Bronchial epithelial cell (primary cell): Measurements from ENCODE around the gene CCDC60. TPM values are rescaled to one million over a fixed set of nuclear protein-coding genes. Genes with fewer than 3 reads are reported as not detected.

Experiments used
- DNase-seq: peaks from one replicate; pipeline ENCODE4 v3.0.0-alpha.2; 2010; ENCODE audit warnings: low read depth
- FAIRE-seq: peaks from 2 replicates; lab custom pipeline; 2011; peaks lifted over from hg19 to GRCh38; lab: Jason Lieb, UNC
- H3K27me3 ChIP-seq: 2 replicates; pipeline ENCODE4 v1.5.1; 2011; ENCODE audit warnings: low read length; ENCODE audit not compliant: control insufficient read depth, insufficient read depth
- H3K36me3 ChIP-seq: 2 replicates; pipeline ENCODE4 v1.5.1; 2011; ENCODE audit warnings: low read length; ENCODE audit not compliant: control insufficient read depth, insufficient read depth
- H3K4me3 ChIP-seq: 2 replicates; pipeline ENCODE4 v1.5.1; 2011; ENCODE audit warnings: mild to moderate bottlenecking, low read depth, low read length, control low read depth
- total RNA-seq: library from RNA; depleted of rRNA; stranded (reverse); fragments of >200 nt; gene quantifications from 2 replicates; pipeline ENCODE4 v1.2.1, GENCODE V29; 2014
- TF ChIP-seq, protein P1 (sequence below): IDR thresholded peaks from 2 replicates; pipeline ENCODE4 v1.5.1; 2011; ENCODE audit warnings: mild to moderate bottlenecking, moderate library complexity, low read length, control low read depth, inconsistent platforms; ENCODE audit not compliant: insufficient read depth, severe bottlenecking

CCDC60 gene, protein sequence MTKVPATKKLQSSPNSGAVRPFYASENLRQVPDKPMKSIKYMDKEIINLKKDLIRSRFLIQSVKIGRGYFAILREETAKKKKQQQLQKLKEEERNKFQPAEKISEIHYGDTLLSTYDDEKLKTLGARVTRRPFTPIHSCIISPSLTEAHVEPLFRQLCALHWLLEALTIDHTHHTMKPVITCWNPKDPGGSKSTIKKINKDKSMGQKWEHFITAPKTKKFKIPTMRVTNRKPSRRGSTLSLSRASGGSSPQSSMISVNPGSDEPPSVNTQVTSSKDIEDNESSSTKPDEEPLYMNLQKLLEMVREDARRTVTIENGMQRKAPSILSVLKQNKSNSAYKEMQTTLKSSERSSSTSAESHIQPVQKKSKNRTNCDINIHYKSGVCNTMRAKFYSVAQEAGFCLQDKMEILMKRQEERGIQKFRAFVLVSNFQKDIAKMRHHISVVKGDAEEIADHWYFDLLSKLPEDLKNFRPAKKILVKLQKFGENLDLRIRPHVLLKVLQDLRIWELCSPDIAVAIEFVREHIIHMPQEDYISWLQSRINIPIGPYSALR
- 0.26 TPM in 2 replicates for total RNA-seq

DNA sequence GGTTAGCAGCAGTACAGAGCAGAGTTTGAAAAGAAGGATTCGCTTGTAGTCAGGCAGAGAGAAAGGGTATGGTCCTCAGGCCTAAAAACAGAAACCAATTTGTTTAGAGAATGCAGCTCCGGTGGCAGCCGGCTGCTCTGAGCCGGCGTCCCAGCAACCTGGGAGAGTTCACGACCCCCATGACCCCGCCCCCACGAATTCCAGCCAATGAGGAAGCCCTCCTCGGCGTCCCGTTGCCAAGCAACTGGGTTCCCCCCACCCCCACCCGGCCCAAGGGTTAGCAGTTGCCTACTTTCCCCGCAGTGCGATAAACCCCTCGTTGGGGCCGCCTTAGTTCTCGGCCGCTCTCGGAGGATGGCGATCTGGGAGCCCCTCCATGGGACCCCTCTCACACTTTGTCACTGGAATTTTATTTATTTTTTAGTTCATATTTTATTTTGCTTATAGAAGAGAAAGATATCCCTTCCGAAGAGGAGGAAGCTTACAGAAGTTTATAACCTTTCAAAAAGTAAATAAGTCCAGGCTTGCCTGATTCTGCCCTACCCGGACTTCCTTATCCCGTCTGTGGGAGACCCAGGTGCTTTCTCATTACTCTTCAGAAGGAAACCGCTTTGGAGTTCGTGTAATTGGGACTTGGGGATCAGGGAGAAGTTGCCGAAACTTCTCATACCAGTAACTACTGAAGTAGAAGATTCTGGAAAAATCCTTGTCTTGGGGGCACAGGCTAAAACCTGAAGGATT is at the start of gene CCDC60:
Gene CCDC60 (plus strand): TSS at position 300 of the 741 bp plus-strand sequence. CDS start 448 bp downstream, outside the sequence.
- FAIRE-seq (no peak), DNase-seq (peak; percentile 71)
- H3K27me3 ChIP-seq, result no peaks in the 10 kb centered on the region
- TF ChIP-seq, protein P1, sequence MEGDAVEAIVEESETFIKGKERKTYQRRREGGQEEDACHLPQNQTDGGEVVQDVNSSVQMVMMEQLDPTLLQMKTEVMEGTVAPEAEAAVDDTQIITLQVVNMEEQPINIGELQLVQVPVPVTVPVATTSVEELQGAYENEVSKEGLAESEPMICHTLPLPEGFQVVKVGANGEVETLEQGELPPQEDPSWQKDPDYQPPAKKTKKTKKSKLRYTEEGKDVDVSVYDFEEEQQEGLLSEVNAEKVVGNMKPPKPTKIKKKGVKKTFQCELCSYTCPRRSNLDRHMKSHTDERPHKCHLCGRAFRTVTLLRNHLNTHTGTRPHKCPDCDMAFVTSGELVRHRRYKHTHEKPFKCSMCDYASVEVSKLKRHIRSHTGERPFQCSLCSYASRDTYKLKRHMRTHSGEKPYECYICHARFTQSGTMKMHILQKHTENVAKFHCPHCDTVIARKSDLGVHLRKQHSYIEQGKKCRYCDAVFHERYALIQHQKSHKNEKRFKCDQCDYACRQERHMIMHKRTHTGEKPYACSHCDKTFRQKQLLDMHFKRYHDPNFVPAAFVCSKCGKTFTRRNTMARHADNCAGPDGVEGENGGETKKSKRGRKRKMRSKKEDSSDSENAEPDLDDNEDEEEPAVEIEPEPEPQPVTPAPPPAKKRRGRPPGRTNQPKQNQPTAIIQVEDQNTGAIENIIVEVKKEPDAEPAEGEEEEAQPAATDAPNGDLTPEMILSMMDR, result no peak
- H3K4me3 ChIP-seq, result peak within 1 kb of the TSS; percentile 26
- H3K36me3 ChIP-seq, result no peaks in the 10 kb centered on the region

DNA sequence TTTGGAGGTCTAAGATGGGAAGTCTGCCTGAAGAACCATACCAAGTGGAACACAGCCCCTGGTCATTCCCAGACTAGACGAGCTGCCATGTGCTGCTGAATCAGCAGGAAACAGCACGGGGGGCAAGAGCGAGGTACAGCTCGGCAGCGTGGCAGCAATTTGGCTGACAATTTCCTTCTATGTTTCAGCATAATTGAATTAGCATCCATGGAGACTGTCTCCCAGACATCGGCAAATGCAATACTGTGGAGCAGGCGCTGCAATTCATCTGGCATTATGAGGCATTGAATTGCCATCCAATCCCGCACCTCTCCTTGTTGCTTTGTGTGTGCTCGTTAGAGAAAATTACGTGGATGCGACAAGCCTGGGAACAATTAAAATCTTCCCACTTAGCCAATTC is 46.0 kb upstream of the CCDC60 start:
- TF ChIP-seq, protein P1, result no peak
- no peak for FAIRE-seq
- no peak overlapping the region for H3K4me3 ChIP-seq
- H3K36me3 ChIP-seq, result no peaks in the 10 kb centered on the region
- H3K27me3 ChIP-seq, result no peaks in the 10 kb centered on the region
- DNase-seq, result no peak

DNA sequence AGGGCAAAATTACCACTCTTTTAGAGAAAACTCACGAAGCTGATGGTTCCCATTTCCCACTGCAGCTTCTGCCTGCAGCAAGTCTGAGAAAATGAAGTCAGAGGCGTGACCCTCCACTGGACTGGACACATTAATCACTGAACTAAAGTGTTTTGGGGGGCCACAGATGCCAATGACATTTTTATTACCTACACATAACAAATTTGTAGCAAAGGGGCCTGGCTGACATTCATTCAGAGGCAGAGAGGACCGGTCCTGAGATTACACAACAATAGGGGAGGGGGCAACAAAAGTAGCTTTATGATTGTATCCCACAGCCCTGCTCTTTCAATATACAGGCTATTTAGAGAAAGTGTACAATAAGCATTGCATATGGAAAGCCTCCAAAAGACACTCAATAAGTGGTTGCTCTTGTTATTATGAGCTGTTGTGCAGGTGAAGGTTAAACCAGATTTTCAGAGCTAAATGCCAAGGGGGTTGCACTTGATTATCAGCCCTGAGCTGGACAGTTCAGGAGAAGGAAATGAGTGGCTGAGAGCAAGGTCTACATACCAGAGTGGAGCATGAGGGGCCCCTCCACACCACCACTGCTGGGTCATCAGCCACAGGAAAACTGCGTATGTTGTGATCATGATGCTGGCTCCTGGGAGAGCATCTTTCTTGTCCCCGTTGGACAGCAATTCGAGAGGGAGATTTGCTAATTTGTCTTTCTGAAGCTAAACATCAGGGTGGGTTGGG is 41.5 kb upstream of the CCDC60 start:
- FAIRE-seq (no peak), DNase-seq (no peak)
- H3K27me3 ChIP-seq, result no peaks in the 10 kb centered on the region
- H3K4me3 ChIP-seq, result no peak overlapping the region
- TF ChIP-seq, protein P1, result no peak
- no peaks in the 10 kb centered on the region for H3K36me3 ChIP-seq

DNA sequence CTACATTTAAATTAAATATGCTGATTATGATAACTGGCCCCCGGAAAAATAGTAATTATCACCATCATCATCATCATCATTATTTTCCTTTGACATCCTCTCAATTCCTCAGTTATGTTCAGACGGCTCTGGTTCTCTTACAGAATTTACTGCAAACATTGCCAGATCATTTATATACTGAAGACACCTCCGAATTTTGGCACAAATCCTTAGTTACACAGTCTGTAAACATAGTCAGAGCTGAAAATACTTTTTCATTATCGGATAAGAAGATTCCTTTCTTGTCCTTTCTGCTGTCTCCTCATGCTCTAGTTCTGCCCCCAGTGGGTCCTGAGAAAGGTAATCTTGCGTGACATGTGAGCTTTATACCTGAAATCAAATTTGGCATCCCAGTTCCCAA is 40.3 kb upstream of the CCDC60 start:
- H3K4me3 ChIP-seq, result no peak overlapping the region
- no peaks in the 10 kb centered on the region for H3K36me3 ChIP-seq
- no peaks in the 10 kb centered on the region for H3K27me3 ChIP-seq
- DNase-seq, result no peak
- no peak for FAIRE-seq
- TF ChIP-seq, protein P1, result no peak

DNA sequence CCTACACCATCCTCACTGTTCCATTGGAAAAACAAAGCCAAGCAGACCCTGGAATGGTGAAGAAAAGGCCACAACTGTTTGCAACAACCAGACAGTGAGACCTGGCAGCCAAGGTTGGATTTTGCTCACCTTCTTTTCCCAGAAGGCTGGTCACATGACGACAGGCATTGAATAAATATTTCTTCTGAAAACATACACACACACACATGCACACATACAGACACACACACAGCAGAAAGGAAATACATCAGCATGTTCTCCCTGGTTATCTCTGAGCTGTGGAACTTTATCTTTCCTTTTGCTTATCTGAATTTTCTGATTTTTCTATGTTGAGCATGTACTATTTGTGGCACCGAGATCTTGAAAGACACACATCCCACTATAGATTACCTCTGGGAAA is 38.0 kb upstream of the CCDC60 start:
- Histone ChIP-seq H3K4me3 (no peak overlapping the region), H3K36me3 (no peaks in the 10 kb centered on the region), H3K27me3 (no peaks in the 10 kb centered on the region)
- FAIRE-seq, result no peak
- no peak for DNase-seq
- TF ChIP-seq, protein P1, result no peak
